Endothelial cell (in vitro differentiated cells): ENCODE measurements around the gene FCHSD1. TPM values are rescaled to one million over a fixed set of nuclear protein-coding genes. Genes with fewer than 3 reads are reported as not detected.
A peak's percentile ranks its signal among the peaks of the same experiment; 100 is the strongest.

Experiments
- DNase-seq: peaks from one replicate; pipeline ENCODE4 v3.0.0; 2021; ENCODE audit warnings: low spot score
- H3K27ac Mint-ChIP-seq: one replicate; pipeline ENCODE4 v1.8.0; 2021; ENCODE audit warnings: mixed read lengths, inconsistent platforms; ENCODE audit not compliant: unreplicated experiment
- H3K27me3 Mint-ChIP-seq: one replicate; pipeline ENCODE4 v1.8.0; 2021; ENCODE audit warnings: mild to moderate bottlenecking, moderate library complexity, mixed read lengths, inconsistent platforms; ENCODE audit not compliant: unreplicated experiment
- H3K36me3 Mint-ChIP-seq: one replicate; pipeline ENCODE4 v1.8.0; 2021; ENCODE audit warnings: mild to moderate bottlenecking, low read depth, mixed read lengths, inconsistent platforms; ENCODE audit not compliant: unreplicated experiment
- H3K4me1 Mint-ChIP-seq: one replicate; pipeline ENCODE4 v1.8.0; 2021; ENCODE audit warnings: mild to moderate bottlenecking, mixed read lengths, inconsistent platforms; ENCODE audit not compliant: unreplicated experiment
- H3K4me3 Mint-ChIP-seq: one replicate; pipeline ENCODE4 v1.8.0; 2021; ENCODE audit warnings: mild to moderate bottlenecking, mixed read lengths, inconsistent platforms; ENCODE audit not compliant: unreplicated experiment
- H3K9me3 Mint-ChIP-seq: one replicate; pipeline ENCODE4 v1.8.0; 2021; ENCODE audit warnings: mixed read lengths, inconsistent platforms; ENCODE audit not compliant: unreplicated experiment
- total RNA-seq: library from RNA; stranded (reverse); fragmentation: NEBNext Ultra II Directional; extraction: Animal tissue kit (Norgen Biotek cat#: 25700); gene quantifications from one replicate; pipeline ENCODE4 v1.2.1, GENCODE V29; 2021; ENCODE audit not compliant: unreplicated experiment
- TF ChIP-seq, protein P1 (sequence below): fragments of 200-600 bp; sonication (generic); IDR thresholded peaks from one replicate; pipeline ENCODE4 v1.5.0; 2021; ENCODE audit warnings: antibody characterized with exemption; ENCODE audit not compliant: unreplicated experiment

Gene FCHSD1
- total RNA-seq, 1 donor from 2014 or later, result 63.3 TPM

DNA sequence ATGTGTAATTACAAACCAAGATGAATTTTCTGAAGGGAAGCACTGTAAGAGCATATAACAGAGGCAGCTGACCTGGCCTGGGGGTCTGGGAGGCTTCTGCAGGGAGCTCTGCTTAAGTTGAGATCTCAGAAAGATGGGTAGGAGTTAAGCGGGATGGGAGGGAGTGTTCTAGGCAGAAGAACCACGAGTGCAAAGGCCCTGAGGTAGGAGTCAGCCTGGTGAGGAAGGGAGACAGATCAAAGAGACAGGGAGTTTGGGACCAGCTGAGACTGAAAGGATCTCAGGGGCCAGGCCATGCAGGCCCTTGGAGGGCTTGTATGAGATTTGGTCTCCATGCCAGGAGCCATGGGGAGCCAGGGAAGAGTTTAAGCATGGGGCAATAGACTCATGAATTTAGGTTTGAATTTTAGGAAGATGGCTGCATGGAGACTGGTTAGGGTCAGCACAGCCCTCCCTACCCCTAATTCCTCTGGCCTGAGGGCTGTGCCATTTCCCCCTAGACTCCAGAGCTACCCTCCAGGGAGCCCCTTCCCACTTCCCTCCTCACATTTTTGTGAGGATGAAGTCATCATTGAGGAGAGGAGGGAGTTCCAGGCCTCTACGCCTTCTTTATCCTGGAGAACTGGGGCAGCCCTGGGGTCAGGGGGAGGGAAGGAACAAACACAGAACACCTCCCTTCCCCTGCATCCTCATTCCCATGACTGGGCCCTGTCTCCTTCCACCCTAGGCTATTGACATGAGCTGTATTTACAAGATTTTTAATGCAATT, 35.6 kb upstream of the FCHSD1 start:
- no peak for DNase-seq
- Mint-ChIP-seq H3K36me3 (no peaks in the 10 kb centered on the region), H3K27ac (peak overlapping the region; percentile 69), H3K4me3 (peak overlapping the region; percentile 7), H3K4me1 (peaks cover 72% of the 10 kb centered on the region), H3K27me3 (peaks cover 4% of the 10 kb centered on the region), H3K9me3 (no peaks in the 10 kb centered on the region)
- TF ChIP-seq, protein P1, sequence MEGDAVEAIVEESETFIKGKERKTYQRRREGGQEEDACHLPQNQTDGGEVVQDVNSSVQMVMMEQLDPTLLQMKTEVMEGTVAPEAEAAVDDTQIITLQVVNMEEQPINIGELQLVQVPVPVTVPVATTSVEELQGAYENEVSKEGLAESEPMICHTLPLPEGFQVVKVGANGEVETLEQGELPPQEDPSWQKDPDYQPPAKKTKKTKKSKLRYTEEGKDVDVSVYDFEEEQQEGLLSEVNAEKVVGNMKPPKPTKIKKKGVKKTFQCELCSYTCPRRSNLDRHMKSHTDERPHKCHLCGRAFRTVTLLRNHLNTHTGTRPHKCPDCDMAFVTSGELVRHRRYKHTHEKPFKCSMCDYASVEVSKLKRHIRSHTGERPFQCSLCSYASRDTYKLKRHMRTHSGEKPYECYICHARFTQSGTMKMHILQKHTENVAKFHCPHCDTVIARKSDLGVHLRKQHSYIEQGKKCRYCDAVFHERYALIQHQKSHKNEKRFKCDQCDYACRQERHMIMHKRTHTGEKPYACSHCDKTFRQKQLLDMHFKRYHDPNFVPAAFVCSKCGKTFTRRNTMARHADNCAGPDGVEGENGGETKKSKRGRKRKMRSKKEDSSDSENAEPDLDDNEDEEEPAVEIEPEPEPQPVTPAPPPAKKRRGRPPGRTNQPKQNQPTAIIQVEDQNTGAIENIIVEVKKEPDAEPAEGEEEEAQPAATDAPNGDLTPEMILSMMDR, result no peak

GRCh38 chr5:141685591-141685990, 34.4 kb upstream of the FCHSD1 start:
- Mint-ChIP-seq H3K4me1 (peaks cover 73% of the 10 kb centered on the region), H3K4me3 (no peak overlapping the region), H3K27me3 (peaks cover 10% of the 10 kb centered on the region), H3K36me3 (peaks cover 5% of the 10 kb centered on the region), H3K27ac (peak overlapping the region; percentile 79), H3K9me3 (no peaks in the 10 kb centered on the region)
- no peak for DNase-seq
- TF ChIP-seq, protein P1, result no peak

DNA sequence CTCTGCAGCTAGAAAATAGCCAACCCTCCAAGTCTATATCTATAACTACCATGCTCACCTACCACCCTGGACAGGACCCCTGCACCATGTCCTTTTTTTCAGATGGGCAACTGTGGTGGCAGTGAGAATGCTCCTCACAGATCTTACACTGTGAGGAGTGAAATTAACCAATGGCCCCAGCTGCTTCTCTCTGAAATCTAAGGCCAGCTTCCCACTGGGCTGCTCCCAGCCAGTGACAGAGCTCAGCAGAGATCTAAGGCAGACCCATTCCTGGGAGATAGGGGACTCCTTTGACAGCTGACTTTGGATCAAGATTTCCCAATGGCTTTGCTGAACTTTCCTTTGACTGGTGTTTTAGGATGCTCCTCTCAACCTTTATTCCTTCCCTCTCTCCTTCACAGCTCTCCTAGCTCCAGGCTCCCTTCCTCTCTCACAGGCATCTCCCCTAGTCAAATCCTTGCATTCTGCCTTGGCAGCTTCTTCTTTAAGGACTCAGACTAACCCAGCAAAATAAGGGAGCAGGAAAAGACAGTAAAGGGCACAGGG, 32.5 kb upstream of the FCHSD1 start:
- H3K4me3 Mint-ChIP-seq, result peak overlapping the region; percentile 13
- H3K27ac Mint-ChIP-seq, result peak overlapping the region; percentile 84
- H3K4me1 Mint-ChIP-seq, result peaks cover 75% of the 10 kb centered on the region
- DNase-seq, result no peak
- H3K36me3 Mint-ChIP-seq, result peaks cover 12% of the 10 kb centered on the region
- peaks cover 14% of the 10 kb centered on the region for H3K27me3 Mint-ChIP-seq
- H3K9me3 Mint-ChIP-seq, result no peaks in the 10 kb centered on the region
- TF ChIP-seq, protein P1, result no peak

DNA sequence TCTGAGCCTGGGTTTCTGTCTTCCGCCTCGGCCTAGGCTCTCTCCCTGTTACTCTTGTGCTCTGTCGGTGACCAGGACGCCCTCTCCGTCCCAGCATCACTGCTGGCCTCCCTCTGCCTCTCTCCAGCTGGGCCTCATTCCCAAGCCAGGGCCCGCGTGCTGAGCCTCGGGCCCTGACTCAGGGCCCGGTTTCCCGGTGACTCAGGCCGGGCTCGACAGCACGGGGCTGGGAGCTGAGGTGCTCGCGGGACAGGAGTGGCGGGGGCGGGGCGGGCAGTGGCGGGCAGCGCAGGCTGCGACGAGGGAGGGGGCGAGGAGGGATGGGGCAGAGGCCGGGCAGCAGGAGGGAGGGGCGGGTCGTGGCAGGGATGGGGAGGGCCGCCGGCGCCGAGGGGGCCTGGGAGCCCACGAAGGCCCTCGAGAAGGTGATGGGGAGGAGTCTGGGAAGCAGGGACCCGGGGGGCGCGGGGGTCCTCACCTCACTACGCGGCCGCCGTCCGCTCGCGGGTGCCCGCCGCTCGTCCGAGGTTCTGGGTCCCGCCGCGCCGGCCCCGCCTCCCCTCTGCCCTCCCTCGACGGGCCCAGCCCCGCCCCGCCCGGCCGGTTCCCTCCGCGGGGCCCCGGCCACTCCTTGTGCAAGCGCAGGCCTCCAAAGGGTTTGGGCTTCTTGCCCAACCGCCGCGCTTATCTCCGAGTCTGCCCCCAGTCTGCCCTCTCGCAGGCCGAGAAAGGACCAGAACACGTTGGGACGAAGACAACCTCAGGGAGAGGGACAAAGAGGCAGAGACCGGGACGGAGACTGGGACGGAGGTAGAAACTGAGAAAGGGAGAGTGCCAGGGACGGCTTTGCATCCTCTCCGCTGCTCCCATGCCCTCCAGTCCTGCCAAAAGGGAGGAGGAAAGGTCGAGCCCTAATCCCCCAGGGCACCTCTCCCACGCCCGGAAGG, 30.8 kb upstream of the FCHSD1 start, which contains the start of gene ARAP3:
TSS of gene ARAP3 (minus strand) at position 536 of the 947 bp plus-strand sequence. CDS start 1,744 bp downstream, outside the sequence.
- Mint-ChIP-seq H3K27ac (peak within 1 kb of the TSS; percentile 100), H3K36me3 (peaks cover 19% of the 10 kb centered on the region), H3K4me1 (peaks cover 74% of the 10 kb centered on the region), H3K4me3 (peak within 1 kb of the TSS; percentile 93), H3K27me3 (peaks cover 17% of the 10 kb centered on the region), H3K9me3 (no peaks in the 10 kb centered on the region)
- peak; percentile 86 for DNase-seq
- TF ChIP-seq, protein P1, result no peak
